ENCODE results near the gene ATP6V0A1. TPM values are rescaled to one million over a fixed set of nuclear protein-coding genes. Genes with fewer than 3 reads are reported as not detected.

The ATP6V0A1 gene
- 20.0 and 54.2 TPM in 2 replicates for total RNA-seq

DNA sequence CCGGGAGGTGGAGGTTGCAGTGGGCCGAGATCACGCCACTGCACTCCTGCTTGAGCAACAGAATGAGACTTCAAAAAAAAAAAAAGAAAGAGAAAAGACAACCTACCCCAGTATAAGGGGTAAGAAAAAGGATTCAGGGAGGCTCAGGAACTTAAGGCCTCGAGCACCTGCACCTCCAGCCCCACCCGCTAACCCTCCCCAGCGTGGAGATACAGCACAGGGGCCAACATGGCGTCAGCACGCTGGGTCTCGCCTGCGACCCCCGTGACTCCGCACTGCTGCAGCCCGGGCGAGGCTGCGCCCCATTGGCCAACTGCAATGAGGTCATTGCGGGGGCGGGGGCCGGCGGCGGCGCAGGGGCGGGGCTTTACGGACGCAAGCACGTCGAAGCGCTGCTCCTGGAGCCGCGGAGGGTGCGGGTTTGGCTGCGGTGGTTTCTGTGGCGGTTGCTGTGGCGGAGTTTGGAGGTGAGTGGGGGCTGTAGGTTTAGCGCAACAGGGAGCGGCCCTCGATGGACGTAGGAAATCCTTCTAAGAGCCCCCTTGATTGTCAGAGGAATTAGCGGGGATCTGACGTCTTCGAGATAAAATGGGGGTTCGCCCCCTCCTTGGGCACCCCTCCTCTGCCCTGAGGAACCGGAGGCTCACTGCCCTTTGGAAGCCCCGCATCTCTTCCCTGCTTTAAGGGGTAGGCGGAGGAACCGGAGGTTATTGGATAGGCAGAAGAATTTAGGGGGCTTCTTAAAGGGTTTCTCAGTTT lies at the start of gene ATP6V0A1:
ATP6V0A1 (plus strand) TSS at position 382 of the 759 bp plus-strand sequence. CDS start 2,017 bp downstream, outside the sequence.
- TF ChIP-seq, protein P1, sequence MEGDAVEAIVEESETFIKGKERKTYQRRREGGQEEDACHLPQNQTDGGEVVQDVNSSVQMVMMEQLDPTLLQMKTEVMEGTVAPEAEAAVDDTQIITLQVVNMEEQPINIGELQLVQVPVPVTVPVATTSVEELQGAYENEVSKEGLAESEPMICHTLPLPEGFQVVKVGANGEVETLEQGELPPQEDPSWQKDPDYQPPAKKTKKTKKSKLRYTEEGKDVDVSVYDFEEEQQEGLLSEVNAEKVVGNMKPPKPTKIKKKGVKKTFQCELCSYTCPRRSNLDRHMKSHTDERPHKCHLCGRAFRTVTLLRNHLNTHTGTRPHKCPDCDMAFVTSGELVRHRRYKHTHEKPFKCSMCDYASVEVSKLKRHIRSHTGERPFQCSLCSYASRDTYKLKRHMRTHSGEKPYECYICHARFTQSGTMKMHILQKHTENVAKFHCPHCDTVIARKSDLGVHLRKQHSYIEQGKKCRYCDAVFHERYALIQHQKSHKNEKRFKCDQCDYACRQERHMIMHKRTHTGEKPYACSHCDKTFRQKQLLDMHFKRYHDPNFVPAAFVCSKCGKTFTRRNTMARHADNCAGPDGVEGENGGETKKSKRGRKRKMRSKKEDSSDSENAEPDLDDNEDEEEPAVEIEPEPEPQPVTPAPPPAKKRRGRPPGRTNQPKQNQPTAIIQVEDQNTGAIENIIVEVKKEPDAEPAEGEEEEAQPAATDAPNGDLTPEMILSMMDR (IDR thresholded peaks at IDR 0.05; ENCODE audit: insufficient read depth, low read length, severe bottlenecking), result no peak
- no peak for FAIRE-seq
- H3K36me3 ChIP-seq (ENCODE audit: control insufficient read depth, insufficient read depth, low read length), result peaks cover 5% of the 10 kb centered on the region
- H3K4me3 ChIP-seq (ENCODE audit: low read depth, low read length), result peak within 1 kb of the TSS; percentile 45
- no peaks in the 10 kb centered on the region for H3K27me3 ChIP-seq (ENCODE audit: control insufficient read depth, insufficient read depth, low read length)
- peak; percentile 59 for DNase-seq (ENCODE audit: low read depth)

DNA sequence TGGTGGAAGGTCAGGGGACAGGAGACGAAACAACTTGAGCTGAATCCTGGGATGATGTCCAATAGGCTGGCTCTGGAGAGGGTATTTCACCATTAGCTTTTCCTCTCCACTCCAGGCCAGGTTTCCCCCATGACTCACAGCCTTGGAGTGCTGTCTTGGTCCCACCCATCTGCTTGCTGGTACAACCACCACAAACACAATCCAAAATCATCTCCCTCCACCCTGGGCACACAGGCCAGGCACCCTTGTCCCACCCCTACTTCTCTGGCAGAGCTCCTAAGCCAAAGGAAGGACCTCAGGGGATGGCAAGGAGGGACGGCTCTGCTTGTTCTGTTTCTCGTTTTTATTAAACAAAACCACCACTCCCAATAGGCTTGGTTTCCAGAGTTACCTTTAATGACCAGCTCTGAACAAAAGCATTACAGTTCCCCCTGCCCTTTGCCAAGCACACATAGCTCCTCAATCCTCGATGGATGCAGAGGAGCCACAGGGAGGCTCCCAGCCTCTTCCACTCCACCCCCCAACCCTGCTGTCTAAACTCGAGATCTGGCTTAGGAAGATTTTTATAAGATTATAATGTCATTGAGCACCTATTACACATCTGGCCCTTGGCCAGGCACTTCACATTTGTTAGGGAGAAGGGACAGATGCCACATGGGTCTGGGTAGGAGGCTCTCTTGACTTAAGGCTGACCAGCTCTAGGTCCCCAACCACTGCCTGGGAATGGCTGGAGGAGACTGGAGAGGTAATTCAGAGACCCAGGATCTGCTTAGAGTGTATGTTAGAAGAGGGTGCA lies 49.0 kb upstream of the ATP6V0A1 start:
- TF ChIP-seq, protein P1 (IDR thresholded peaks at IDR 0.05; ENCODE audit: insufficient read depth, low read length, severe bottlenecking), result no peak
- H3K27me3 ChIP-seq (ENCODE audit: control insufficient read depth, insufficient read depth, low read length), result no peaks in the 10 kb centered on the region
- DNase-seq (ENCODE audit: low read depth) (peak; percentile 93), FAIRE-seq (peak; percentile 13)
- H3K4me3 ChIP-seq (ENCODE audit: low read depth, low read length), result no peak overlapping the region
- H3K36me3 ChIP-seq (ENCODE audit: control insufficient read depth, insufficient read depth, low read length), result peaks cover 7% of the 10 kb centered on the region

DNA sequence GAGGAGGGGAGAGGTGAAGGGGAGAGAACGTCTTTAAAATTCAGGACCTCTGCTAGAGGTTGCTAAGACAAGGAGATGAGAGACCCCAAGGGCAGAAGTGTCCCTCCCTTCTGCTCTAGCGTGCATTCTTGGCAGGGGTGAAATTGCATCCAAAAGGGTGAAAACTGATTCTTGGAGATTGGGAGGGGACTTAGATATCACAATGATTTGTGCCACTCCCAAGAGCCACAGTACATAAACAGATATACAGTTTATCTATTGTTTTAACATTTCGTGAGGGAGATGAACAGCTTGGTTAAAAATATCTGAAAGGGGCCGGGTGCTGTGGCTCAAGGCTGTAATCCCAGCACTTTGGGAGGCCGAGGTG lies 48.4 kb upstream of the ATP6V0A1 start:
- DNase-seq (ENCODE audit: low read depth), result no peak
- no peaks in the 10 kb centered on the region for H3K27me3 ChIP-seq (ENCODE audit: control insufficient read depth, insufficient read depth, low read length)
- H3K4me3 ChIP-seq (ENCODE audit: low read depth, low read length), result no peak overlapping the region
- TF ChIP-seq, protein P1 (IDR thresholded peaks at IDR 0.05; ENCODE audit: insufficient read depth, low read length, severe bottlenecking), result no peak
- peaks cover 3% of the 10 kb centered on the region for H3K36me3 ChIP-seq (ENCODE audit: control insufficient read depth, insufficient read depth, low read length)
- no peak for FAIRE-seq

DNA sequence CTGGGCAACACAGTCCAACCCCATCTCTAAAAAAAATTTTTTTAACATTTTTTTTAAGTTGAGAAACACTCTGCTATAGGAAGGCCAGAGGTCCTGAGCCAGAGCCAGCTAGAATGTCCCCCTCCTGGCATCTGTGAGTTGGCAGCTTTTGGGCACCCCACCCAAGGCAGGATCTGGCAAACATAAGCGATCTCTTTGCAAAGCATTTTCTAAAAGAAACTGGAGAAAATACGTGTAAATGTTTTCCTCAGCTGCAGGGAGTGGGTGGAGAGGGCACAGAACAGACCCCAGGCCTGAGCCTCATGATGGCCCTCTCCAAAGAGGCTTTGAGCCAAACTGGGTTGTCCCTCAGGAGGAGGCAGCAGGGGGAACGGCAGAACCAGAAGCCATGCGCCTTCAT lies 47.3 kb upstream of the ATP6V0A1 start:
- Histone ChIP-seq H3K4me3 (ENCODE audit: low read depth, low read length) (no peak overlapping the region), H3K27me3 (ENCODE audit: control insufficient read depth, insufficient read depth, low read length) (no peaks in the 10 kb centered on the region), H3K36me3 (ENCODE audit: control insufficient read depth, insufficient read depth, low read length) (peaks cover 2% of the 10 kb centered on the region)
- DNase-seq (ENCODE audit: low read depth) (no peak), FAIRE-seq (no peak)
- TF ChIP-seq, protein P1 (IDR thresholded peaks at IDR 0.05; ENCODE audit: insufficient read depth, low read length, severe bottlenecking), result no peak

DNA sequence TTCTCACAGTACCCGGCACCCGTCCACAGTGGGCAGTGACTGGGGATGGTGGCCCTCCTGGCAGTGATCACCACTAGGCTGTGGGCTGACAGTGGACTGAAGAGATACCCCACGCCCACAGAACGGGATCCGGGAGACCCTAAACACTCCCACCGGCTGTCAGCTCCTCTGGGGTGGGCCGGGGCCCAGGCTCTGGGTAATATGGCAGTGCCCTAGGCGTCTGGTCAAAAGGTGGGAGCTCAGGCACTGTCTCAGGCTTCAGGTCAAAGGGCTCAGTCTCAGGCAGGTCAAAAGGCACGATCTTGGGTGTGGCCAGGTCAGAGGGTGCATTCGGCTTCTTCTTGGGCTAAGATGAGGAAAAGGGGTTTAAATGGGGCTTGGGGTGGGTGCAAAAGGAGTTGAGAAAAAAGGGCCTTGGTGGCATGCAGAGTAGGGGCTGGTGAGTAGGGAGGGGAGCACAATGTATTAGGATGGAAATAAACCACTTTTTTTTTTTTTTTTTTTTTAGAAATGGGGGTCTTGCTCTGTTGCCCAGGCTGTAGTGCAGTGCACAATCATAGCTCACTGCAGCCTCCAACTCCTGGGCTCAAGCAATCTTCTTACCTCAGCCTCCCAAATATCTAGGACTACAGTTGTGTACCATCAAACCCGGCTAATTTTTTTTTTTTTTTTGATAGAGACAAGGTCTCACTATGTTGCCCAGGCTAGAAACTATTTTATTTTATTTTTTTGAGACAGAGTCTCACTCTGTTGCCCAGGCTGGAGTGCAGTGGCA lies 46.6 kb upstream of the ATP6V0A1 start:
- DNase-seq (ENCODE audit: low read depth) (no peak), FAIRE-seq (no peak)
- peaks cover 2% of the 10 kb centered on the region for H3K36me3 ChIP-seq (ENCODE audit: control insufficient read depth, insufficient read depth, low read length)
- H3K4me3 ChIP-seq (ENCODE audit: low read depth, low read length), result no peak overlapping the region
- H3K27me3 ChIP-seq (ENCODE audit: control insufficient read depth, insufficient read depth, low read length), result no peaks in the 10 kb centered on the region
- TF ChIP-seq, protein P1 (IDR thresholded peaks at IDR 0.05; ENCODE audit: insufficient read depth, low read length, severe bottlenecking), result no peak
